Coronary artery (tissue), 2 donors: ENCODE measurements around the gene ERF.

Experiments used
- DNase-seq: peaks from one replicate; pipeline ENCODE4 v3.0.0-alpha.2; 2017; ENCODE audit warnings: low spot score
- H3K27ac ChIP-seq, 2 donors: fragments of 200-600 bp; sonication (generic); one replicate each; pipeline ENCODE4 v1.5.1; 2016 to 2019
- H3K4me3 ChIP-seq: fragments of 200-600 bp; sonication (generic); 2 replicates; pipeline ENCODE4 v1.5.1; 2016; ENCODE audit warnings: mild to moderate bottlenecking, moderate library complexity
- TF ChIP-seq, protein P1 (sequence below): fragments of 200-600 bp; sonication (generic); IDR thresholded peaks from one replicate; pipeline ENCODE4 v1.5.1; 2019; ENCODE audit warnings: antibody characterized with exemption

ERF gene

DNA sequence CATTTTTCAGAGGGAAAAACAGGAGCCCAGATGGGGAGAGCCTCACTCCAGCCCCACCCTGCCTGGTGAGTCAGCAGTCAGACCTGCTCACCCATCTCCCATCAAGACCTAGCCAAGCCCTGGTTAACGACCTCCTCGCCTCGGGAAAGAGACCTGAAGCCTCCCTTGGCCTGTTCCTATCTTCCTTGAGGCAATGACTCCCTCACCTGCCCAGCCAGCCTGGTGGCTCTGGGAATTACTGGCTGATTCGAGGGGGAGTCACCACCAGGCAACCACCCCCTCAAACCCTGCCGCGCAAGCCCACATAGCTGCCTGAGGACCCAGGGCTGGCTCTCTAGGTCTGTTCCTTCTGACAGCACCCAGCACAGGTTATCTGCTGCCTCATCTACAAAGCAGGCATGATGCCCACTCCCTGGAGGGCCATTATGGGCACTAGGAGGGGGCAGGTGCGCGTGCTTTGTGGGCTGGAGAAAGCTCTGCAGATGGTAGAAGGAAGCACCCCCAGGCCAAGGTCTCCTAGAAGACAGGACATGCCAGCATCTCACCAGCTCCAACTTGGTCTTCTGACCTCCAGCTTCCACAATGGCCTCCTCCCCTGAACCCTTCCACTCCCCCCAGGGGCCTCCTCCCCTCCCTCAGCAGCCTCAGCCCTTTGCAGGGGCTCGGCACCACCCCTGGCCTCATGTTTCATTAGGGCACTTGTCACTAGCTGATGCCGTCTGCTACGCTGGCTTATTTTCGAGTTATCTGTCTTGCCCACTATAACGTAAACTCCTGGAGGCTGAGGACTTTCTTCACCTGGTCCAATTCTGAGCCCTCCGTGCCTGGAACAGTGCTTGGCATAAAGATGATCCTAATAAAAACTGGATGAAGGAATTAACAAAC is 47.8 kb downstream of the ERF start:
- Histone ChIP-seq H3K4me3 (no peak overlapping the region), H3K27ac (no peak overlapping the region)
- TF ChIP-seq, protein P1, sequence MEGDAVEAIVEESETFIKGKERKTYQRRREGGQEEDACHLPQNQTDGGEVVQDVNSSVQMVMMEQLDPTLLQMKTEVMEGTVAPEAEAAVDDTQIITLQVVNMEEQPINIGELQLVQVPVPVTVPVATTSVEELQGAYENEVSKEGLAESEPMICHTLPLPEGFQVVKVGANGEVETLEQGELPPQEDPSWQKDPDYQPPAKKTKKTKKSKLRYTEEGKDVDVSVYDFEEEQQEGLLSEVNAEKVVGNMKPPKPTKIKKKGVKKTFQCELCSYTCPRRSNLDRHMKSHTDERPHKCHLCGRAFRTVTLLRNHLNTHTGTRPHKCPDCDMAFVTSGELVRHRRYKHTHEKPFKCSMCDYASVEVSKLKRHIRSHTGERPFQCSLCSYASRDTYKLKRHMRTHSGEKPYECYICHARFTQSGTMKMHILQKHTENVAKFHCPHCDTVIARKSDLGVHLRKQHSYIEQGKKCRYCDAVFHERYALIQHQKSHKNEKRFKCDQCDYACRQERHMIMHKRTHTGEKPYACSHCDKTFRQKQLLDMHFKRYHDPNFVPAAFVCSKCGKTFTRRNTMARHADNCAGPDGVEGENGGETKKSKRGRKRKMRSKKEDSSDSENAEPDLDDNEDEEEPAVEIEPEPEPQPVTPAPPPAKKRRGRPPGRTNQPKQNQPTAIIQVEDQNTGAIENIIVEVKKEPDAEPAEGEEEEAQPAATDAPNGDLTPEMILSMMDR, result no peak
- DNase-seq, result no peak

DNA sequence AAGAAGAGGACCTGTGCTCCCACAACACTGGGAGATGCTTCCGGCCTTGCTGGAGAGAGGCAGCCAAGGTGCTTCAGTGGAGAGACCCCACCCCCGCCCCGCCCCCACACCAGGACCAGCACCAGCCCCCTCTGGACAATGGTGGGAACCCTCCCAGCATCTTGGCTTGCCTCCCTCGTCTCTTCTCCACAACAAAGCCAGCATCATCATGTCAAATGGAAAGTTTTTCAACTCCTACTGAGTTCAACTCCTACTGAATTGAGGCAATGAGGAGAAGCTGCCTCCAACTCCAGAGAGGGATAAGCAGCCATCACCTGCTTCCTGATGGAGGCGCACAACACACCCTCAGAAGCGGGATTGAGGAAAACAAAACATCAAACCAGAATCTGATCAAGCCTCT is 50.3 kb downstream of the ERF start:
- TF ChIP-seq, protein P1, result no peak
- no peak for DNase-seq
- Histone ChIP-seq H3K27ac (no peak overlapping the region), H3K4me3 (no peak overlapping the region)

DNA sequence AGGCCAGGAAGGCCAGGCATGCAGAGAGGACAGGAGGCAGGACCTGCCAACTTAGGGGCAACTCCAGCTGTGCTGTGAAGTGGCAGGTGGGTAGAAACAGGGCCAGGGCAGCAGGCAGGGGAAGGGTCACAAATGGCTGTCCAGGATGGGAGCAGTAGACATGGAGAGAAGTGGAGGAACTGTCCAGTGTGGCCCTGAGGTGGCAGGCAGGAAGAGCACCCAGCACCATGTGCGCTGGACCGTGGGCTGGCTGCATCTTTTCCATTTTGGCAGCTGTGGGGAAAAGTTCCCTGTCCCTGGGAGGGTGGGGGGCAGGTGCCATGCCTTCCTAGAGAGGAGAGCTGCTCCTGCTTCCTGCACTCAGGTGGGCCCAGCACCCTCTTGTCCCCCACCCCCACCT is 51.2 kb downstream of the ERF start:
- Histone ChIP-seq H3K27ac (no peak overlapping the region), H3K4me3 (no peak overlapping the region)
- TF ChIP-seq, protein P1, result no peak
- DNase-seq, result no peak

DNA sequence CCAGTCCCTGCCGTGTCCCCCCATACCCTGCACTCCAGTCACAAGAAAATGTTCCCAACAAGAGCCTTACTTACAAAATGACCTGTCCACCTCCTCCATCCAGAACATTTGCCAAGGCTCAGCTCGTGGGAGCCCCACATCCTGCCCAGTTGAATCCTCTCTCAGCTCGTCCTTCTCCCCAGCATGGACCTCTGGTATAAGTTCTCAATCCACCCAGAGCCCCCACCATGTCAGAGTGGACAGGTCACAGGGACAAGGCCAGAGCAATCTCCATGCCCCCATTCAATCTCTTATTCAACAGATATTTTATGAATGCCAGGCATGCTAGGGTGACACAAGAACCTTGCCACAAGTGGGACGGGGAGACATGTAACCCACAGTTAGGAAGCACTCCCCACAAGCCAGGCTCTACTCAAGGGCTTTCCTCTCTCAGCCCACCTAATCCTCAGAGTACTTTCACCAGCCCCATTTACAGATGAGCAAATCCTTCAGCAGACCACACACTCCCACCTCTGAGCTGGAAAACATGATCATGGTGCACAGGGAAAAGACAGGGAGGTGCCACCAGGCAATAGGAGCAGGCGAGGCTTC is 52.5 kb downstream of the ERF start:
- TF ChIP-seq, protein P1, result no peak
- Histone ChIP-seq H3K27ac (peak overlapping the region in 1 of 2 donors; percentile 79), H3K4me3 (no peak overlapping the region)
- no peak for DNase-seq

DNA sequence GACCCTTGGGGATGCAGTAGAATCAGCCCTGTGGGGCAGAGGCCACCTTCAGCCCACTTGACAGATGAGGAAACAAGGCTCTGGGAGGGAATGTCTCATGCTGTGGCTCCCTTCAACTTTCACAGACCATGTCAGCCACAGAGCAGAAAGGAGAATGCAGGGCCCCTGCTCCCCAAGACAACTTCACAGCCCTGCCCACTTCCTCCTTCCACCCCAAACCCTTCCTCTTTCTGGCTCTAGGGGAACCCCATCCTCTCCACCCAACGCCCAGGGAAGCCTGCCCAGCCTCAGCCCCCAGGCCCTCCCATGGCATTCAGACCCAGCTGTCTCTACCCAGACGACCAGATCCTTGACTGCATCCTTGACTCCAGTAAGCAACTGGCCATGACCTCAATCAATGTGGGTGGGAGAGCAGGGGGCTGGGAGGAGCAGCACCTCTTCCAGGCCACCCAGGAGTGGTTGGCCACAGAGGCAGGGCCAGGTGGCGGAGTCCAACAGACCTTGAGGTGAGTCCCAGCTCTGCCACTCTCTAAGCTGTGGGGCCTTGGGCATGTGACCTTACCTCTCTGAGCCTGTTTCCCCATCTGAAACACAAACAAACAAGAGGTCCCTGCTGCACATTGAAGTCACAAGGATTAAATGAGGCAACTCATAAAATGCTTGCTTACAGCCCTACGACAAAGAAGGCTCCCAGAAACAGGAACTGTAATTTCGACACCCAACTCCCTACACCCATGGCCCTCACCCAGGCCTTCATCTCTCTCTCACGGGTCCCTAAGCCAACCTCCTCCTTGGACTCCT is 53.2 kb downstream of the ERF start:
- Histone ChIP-seq H3K27ac (peak overlapping the region in 1 of 2 donors; percentile 79), H3K4me3 (no peak overlapping the region)
- DNase-seq, result no peak
- TF ChIP-seq, protein P1, result no peak

DNA sequence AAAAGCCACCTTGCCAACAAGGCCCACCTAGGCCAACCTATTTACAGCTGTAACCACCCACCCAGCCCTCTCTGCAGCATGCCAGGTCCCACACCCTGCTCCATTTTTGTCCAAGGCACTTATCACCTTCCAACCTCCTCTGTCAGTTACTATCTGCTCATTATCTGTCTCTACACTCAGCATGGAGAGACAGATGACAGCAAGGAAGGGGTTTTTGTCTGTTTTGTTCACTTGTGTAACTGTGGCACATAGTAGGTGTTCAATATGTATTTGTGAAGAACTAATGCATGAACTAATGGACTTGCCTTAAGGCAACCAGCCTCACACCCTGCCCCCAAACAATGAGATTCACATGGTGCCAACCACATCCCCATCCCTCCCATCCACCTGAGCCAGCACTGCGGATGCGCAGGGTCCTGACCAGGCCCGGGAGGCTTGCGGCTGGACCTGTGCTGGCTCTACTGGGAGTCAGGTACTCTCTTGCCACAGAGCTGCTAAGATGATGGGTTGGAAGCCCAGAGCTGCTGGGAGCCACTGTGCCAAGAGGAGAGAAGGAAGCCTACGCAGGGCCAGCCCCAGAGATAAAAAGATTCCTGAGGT is 54.7 kb downstream of the ERF start:
- TF ChIP-seq, protein P1, result no peak
- Histone ChIP-seq H3K4me3 (no peak overlapping the region), H3K27ac (peak overlapping the region in 1 of 2 donors; percentile 79)
- no peak for DNase-seq
